Osteocyte (in vitro differentiated cells): ENCODE data around the gene TRIM58. TPM values are rescaled to one million over a fixed set of nuclear protein-coding genes. Genes with fewer than 3 reads are reported as not detected.

Experiments used
- DNase-seq: peaks from one replicate; pipeline ENCODE4 v3.0.0; 2021; ENCODE audit warnings: mixed read lengths; ENCODE audit not compliant: unreplicated experiment; ENCODE audit errors: extremely low spot score
- H3K27ac Mint-ChIP-seq: one replicate; pipeline ENCODE4 v1.8.0; 2021; ENCODE audit warnings: mild to moderate bottlenecking, mixed read lengths; ENCODE audit not compliant: unreplicated experiment
- H3K27me3 Mint-ChIP-seq: one replicate; pipeline ENCODE4 v1.8.0; 2021; ENCODE audit warnings: mixed read lengths; ENCODE audit not compliant: unreplicated experiment
- H3K36me3 Mint-ChIP-seq: one replicate; pipeline ENCODE4 v1.8.0; 2021; ENCODE audit warnings: mixed read lengths; ENCODE audit not compliant: unreplicated experiment
- H3K4me1 Mint-ChIP-seq: one replicate; pipeline ENCODE4 v1.8.0; 2021; ENCODE audit warnings: mixed read lengths; ENCODE audit not compliant: unreplicated experiment
- H3K4me3 Mint-ChIP-seq: one replicate; pipeline ENCODE4 v1.8.0; 2021; ENCODE audit warnings: mild to moderate bottlenecking, moderate library complexity, mixed read lengths; ENCODE audit not compliant: unreplicated experiment
- H3K9me3 Mint-ChIP-seq: one replicate; pipeline ENCODE4 v1.8.0; 2021; ENCODE audit warnings: mixed read lengths; ENCODE audit not compliant: unreplicated experiment
- CTCF ChIP-seq: fragments of 200-600 bp; sonication (generic); IDR thresholded peaks from 2 replicates; pipeline ENCODE4 v1.5.0; 2021; ENCODE audit warnings: antibody characterized with exemption, mild to moderate bottlenecking, moderate library complexity
- total RNA-seq: library from RNA; stranded (reverse); gene quantifications from 2 replicates; pipeline ENCODE4 v1.2.1, GENCODE V29; 2021

TRIM58 gene
- total RNA-seq, 1 donor from 2014 or later = 1.5 TPM

GRCh38 chr1:247883346-247883745, 26.4 kb downstream of the TRIM58 start:
- Mint-ChIP-seq H3K4me3 (no peak overlapping the region), H3K9me3 (no peaks in the 10 kb centered on the region), H3K27me3 (no peaks in the 10 kb centered on the region), H3K4me1 (no peaks in the 10 kb centered on the region), H3K27ac (no peak overlapping the region), H3K36me3 (no peaks in the 10 kb centered on the region)
- DNase-seq = no peak
- no peak for TF ChIP-seq CTCF

GRCh38 chr1:247884797-247885413, 27.9 kb downstream of the TRIM58 start:
- no peaks in the 10 kb centered on the region for H3K36me3 Mint-ChIP-seq

GRCh38 chr1:247895163-247895637, 38.2 kb downstream of the TRIM58 start, which contains the start of gene OR2W3:
Gene OR2W3 (plus strand): TSS chr1:247895587. CDS start chr1:247895587, 0 bp downstream.
- Mint-ChIP-seq H3K36me3 (no peaks in the 10 kb centered on the region), H3K27me3 (no peaks in the 10 kb centered on the region), H3K9me3 (no peaks in the 10 kb centered on the region), H3K4me1 (no peaks in the 10 kb centered on the region), H3K27ac (no peak within 1 kb of the TSS), H3K4me3 (no peak within 1 kb of the TSS)
- DNase-seq = no peak
- TF ChIP-seq CTCF = no peak

More at GRCh38 chr1:247884797-247885413, 27.9 kb downstream of the TRIM58 start:
- H3K9me3 Mint-ChIP-seq = no peaks in the 10 kb centered on the region
- H3K4me1 Mint-ChIP-seq = no peaks in the 10 kb centered on the region
- no peaks in the 10 kb centered on the region for H3K27me3 Mint-ChIP-seq
- TF ChIP-seq CTCF = no peak
- H3K27ac Mint-ChIP-seq = no peak overlapping the region
- H3K4me3 Mint-ChIP-seq = no peak overlapping the region
- DNase-seq = no peak

GRCh38 chr1:247895976-247896375, 39.0 kb downstream of the TRIM58 start:
- H3K27ac Mint-ChIP-seq = no peak overlapping the region
- H3K4me1 Mint-ChIP-seq = no peaks in the 10 kb centered on the region
- H3K36me3 Mint-ChIP-seq = no peaks in the 10 kb centered on the region
- no peak for DNase-seq
- H3K4me3 Mint-ChIP-seq = no peak overlapping the region
- no peaks in the 10 kb centered on the region for H3K9me3 Mint-ChIP-seq
- H3K27me3 Mint-ChIP-seq = no peaks in the 10 kb centered on the region
- TF ChIP-seq CTCF = no peak

GRCh38 chr1:247904122-247904521, 47.1 kb downstream of the TRIM58 start:
- H3K27ac Mint-ChIP-seq = no peak overlapping the region
- DNase-seq = no peak
- H3K36me3 Mint-ChIP-seq = no peaks in the 10 kb centered on the region
- no peaks in the 10 kb centered on the region for H3K27me3 Mint-ChIP-seq
- peaks cover 7% of the 10 kb centered on the region for H3K9me3 Mint-ChIP-seq
- H3K4me1 Mint-ChIP-seq = peaks cover 11% of the 10 kb centered on the region
- TF ChIP-seq CTCF = no peak
- no peak overlapping the region for H3K4me3 Mint-ChIP-seq
